A549 treated with RU486 at 1 μM for 4 hours (cell line): ENCODE data around the gene SWI5. TPM values are rescaled to one million over a fixed set of nuclear protein-coding genes. Genes with fewer than 3 reads are reported as not detected.

ENCODE experiments used
- total RNA-seq: library from RNA; stranded (reverse); fragments of 200-300 nt; extraction: Qiagen RNA extraction; gene quantifications from 5 replicates; pipeline ENCODE4 v1.2.3, GENCODE V29; 2022; ENCODE audit warnings: low read depth

Gene SWI5
- total RNA-seq: 42.4 to 49.6 TPM (median 45.6 TPM) in 5 replicates

GRCh38 chr9:128276008-128276573 lies at the start of gene SWI5:
SWI5 (plus strand) TSS chr9:128276276.

GRCh38 chr9:128275198-128276007 lies 673 bp upstream of the SWI5 start, which contains the start of gene GOLGA2:
GOLGA2 (minus strand) TSS chr9:128276007; CDS start chr9:128275976, 31 bp downstream.

GRCh38 chr9:128322404-128323211 lies 46.5 kb downstream of the SWI5 start, which contains the start of the genes COQ4 and TRUB2:
COQ4 (plus strand) TSS chr9:128322839; CDS start chr9:128322859, 20 bp downstream.
TRUB2 (minus strand) TSS chr9:128322447; CDS start chr9:128322408, 39 bp downstream.

Other genes with a start within 250 kb of the SWI5 start
- 4.9 to 7.3 TPM (median 7.1 TPM) in 5 replicates for gene NAIF1, start 209.0 kb upstream of the SWI5 start, total RNA-seq
- 8.4 to 10.1 TPM (median 9.0 TPM) in 5 replicates for gene SLC25A25, start 208.0 kb upstream of the SWI5 start, total RNA-seq
- gene PTGES2, start 148.5 kb upstream of the SWI5 start, total RNA-seq: 75.7 to 97.4 TPM (median 94.1 TPM) in 5 replicates
- 2.1 to 6.6 TPM (median 3.2 TPM) in 5 replicates for gene LCN2, start 126.8 kb upstream of the SWI5 start, total RNA-seq
- 38.2 to 70.7 TPM (median 67.3 TPM) in 5 replicates for gene BBLN, start 116.0 kb upstream of the SWI5 start, total RNA-seq
- gene CIZ1, start 84.7 kb upstream of the SWI5 start, total RNA-seq: 72.6 to 98.9 TPM (median 87.6 TPM) in 5 replicates
- gene DNM1, start 72.9 kb upstream of the SWI5 start, total RNA-seq: 74.6 to 95.2 TPM (median 86.0 TPM) in 5 replicates
- gene GOLGA2, start 269 bp upstream of the SWI5 start, total RNA-seq: 39.9 to 48.9 TPM (median 42.6 TPM) in 5 replicates
- 43.6 to 69.6 TPM (median 48.8 TPM) in 5 replicates for gene TRUB2, start 46.2 kb downstream of the SWI5 start, total RNA-seq
- 47.8 to 60.9 TPM (median 58.4 TPM) in 5 replicates for gene COQ4, start 46.6 kb downstream of the SWI5 start, total RNA-seq
- 32.1 to 49.1 TPM (median 43.3 TPM) in 5 replicates for gene SLC27A4, start 64.3 kb downstream of the SWI5 start, total RNA-seq
- 61.4 to 87.4 TPM (median 84.2 TPM) in 5 replicates for gene URM1, start 95.1 kb downstream of the SWI5 start, total RNA-seq
- gene CERCAM, start 144.6 kb downstream of the SWI5 start, total RNA-seq: 30.4 to 41.3 TPM (median 35.0 TPM) in 5 replicates
- 26.0 to 30.5 TPM (median 29.0 TPM) in 5 replicates for gene ODF2, start 179.7 kb downstream of the SWI5 start, total RNA-seq
- 27.9 to 31.6 TPM (median 29.9 TPM) in 5 replicates for gene GLE1, start 228.4 kb downstream of the SWI5 start, total RNA-seq